Loucy (cell line): ENCODE data around the gene LRRFIP1.

Experiments
- H2AFZ ChIP-seq: fragments of 200-600 bp; sonication (generic); 2 replicates; pipeline ENCODE4 v1.6.0; 2016; ENCODE audit warnings: antibody characterized with exemption, mild to moderate bottlenecking, low read length, moderate library complexity
- H3F3A ChIP-seq: fragments of 200-600 bp; 2 replicates; pipeline ENCODE4 v1.6.0; 2016; ENCODE audit warnings: antibody characterized with exemption, low read depth, mild to moderate bottlenecking
- H3K27me3 ChIP-seq: fragments of 200-600 bp; sonication (generic); 2 replicates; pipeline ENCODE4 v1.6.1; 2014; ENCODE audit warnings: low read length, mild to moderate bottlenecking; ENCODE audit not compliant: insufficient read depth, poor library complexity, severe bottlenecking
- H3K36me3 ChIP-seq: fragments of 200-600 bp; sonication (generic); 2 replicates; pipeline ENCODE4 v1.6.1; 2016; ENCODE audit warnings: low read length; ENCODE audit not compliant: insufficient read depth
- H3K4me1 ChIP-seq: fragments of 200-600 bp; sonication (generic); 2 replicates; pipeline ENCODE4 v1.5.1; 2014; ENCODE audit warnings: low read length, mild to moderate bottlenecking; ENCODE audit not compliant: insufficient read depth, poor library complexity, severe bottlenecking
- H3K4me2 ChIP-seq: fragments of 200-600 bp; sonication (generic); 2 replicates; pipeline ENCODE4 v1.6.0; 2014; ENCODE audit warnings: antibody characterized with exemption, low read length, low read depth, mild to moderate bottlenecking; ENCODE audit not compliant: poor library complexity, severe bottlenecking
- H3K4me3 ChIP-seq: fragments of 200-600 bp; sonication (generic); 2 replicates; pipeline ENCODE4 v1.5.1; 2014; ENCODE audit warnings: low read length, mild to moderate bottlenecking, mixed read lengths; ENCODE audit not compliant: poor library complexity, severe bottlenecking
- H3K79me2 ChIP-seq: fragments of 200-600 bp; sonication (generic); 2 replicates; pipeline ENCODE4 v1.6.1; 2014; ENCODE audit warnings: low read length; ENCODE audit not compliant: insufficient read depth
- H3K9ac ChIP-seq: fragments of 200-600 bp; sonication (generic); 2 replicates; pipeline ENCODE4 v1.6.0; 2014; ENCODE audit warnings: mild to moderate bottlenecking, low read depth, low read length, moderate library complexity; ENCODE audit not compliant: poor library complexity, severe bottlenecking
- H3K9me2 ChIP-seq: fragments of 200-600 bp; sonication (generic); replicated peaks from 2 replicates; pipeline ENCODE4 v1.6.1; 2016; ENCODE audit warnings: low read depth, low read length, mixed read lengths
- H3K9me3 ChIP-seq: fragments of 200-600 bp; sonication (generic); 2 replicates; pipeline ENCODE4 v1.6.1; 2014; ENCODE audit warnings: mild to moderate bottlenecking, antibody characterized with exemption, low read length, low read depth; ENCODE audit not compliant: insufficient read depth
- H4K20me1 ChIP-seq: fragments of 200-600 bp; sonication (generic); 2 replicates; pipeline ENCODE4 v1.6.0; 2014; ENCODE audit warnings: antibody characterized with exemption, low read length, mild to moderate bottlenecking; ENCODE audit not compliant: insufficient read depth, poor library complexity, severe bottlenecking
- EZH2phosphoT487 ChIP-seq: fragments of 200-600 bp; IDR thresholded peaks from 2 replicates; pipeline ENCODE4 v1.6.1; 2018; ENCODE audit warnings: antibody characterized with exemption, mild to moderate bottlenecking, moderate library complexity, borderline replicate concordance
- TF ChIP-seq, protein P1 (sequence below): fragments of 200-600 bp; sonication (generic); conservative IDR thresholded peaks from 2 replicates; pipeline ENCODE4 v1.5.1; 2014; ENCODE audit warnings: mild to moderate bottlenecking, antibody characterized with exemption, low read length

The LRRFIP1 gene

DNA sequence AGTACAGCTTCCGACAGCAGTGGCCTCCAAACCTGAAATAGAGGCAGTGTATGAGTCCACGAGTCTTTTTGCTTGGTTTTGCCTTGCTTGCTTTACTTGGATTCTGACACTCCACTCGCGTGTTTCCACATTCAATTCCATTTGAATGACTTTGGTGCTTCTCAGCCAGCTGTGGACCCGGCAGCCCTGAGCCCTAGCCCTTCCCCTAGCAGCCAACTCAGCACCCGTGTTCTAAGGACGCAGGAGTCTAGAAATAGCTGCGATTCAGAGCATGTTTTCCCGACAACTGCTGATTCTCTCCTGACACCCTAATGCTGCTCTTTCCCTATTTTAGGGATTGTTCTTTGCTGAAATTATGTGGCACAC lies 20.6 kb downstream of the LRRFIP1 start:
- H3K27me3 ChIP-seq, result peaks cover 3% of the 10 kb centered on the region
- H2AFZ ChIP-seq, result no peak overlapping the region
- no peaks in the 10 kb centered on the region; the same call in 1 of the 2 replicates for H3K9me3 ChIP-seq
- no peaks in the 10 kb centered on the region for H3K9me2 ChIP-seq
- TF ChIP-seq EZH2phosphoT487, result no peak
- TF ChIP-seq, protein P1, sequence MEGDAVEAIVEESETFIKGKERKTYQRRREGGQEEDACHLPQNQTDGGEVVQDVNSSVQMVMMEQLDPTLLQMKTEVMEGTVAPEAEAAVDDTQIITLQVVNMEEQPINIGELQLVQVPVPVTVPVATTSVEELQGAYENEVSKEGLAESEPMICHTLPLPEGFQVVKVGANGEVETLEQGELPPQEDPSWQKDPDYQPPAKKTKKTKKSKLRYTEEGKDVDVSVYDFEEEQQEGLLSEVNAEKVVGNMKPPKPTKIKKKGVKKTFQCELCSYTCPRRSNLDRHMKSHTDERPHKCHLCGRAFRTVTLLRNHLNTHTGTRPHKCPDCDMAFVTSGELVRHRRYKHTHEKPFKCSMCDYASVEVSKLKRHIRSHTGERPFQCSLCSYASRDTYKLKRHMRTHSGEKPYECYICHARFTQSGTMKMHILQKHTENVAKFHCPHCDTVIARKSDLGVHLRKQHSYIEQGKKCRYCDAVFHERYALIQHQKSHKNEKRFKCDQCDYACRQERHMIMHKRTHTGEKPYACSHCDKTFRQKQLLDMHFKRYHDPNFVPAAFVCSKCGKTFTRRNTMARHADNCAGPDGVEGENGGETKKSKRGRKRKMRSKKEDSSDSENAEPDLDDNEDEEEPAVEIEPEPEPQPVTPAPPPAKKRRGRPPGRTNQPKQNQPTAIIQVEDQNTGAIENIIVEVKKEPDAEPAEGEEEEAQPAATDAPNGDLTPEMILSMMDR, result no peak
- H3K79me2 ChIP-seq, result no peaks in the 10 kb centered on the region
- no peak overlapping the region for H3K9ac ChIP-seq
- H4K20me1 ChIP-seq, result no peaks in the 10 kb centered on the region
- H3K4me1 ChIP-seq, result no peaks in the 10 kb centered on the region
- H3K4me3 ChIP-seq, result no peak overlapping the region
- H3F3A ChIP-seq, result no peaks in the 10 kb centered on the region
- H3K36me3 ChIP-seq, result no peaks in the 10 kb centered on the region
- H3K4me2 ChIP-seq, result no peak overlapping the region

DNA sequence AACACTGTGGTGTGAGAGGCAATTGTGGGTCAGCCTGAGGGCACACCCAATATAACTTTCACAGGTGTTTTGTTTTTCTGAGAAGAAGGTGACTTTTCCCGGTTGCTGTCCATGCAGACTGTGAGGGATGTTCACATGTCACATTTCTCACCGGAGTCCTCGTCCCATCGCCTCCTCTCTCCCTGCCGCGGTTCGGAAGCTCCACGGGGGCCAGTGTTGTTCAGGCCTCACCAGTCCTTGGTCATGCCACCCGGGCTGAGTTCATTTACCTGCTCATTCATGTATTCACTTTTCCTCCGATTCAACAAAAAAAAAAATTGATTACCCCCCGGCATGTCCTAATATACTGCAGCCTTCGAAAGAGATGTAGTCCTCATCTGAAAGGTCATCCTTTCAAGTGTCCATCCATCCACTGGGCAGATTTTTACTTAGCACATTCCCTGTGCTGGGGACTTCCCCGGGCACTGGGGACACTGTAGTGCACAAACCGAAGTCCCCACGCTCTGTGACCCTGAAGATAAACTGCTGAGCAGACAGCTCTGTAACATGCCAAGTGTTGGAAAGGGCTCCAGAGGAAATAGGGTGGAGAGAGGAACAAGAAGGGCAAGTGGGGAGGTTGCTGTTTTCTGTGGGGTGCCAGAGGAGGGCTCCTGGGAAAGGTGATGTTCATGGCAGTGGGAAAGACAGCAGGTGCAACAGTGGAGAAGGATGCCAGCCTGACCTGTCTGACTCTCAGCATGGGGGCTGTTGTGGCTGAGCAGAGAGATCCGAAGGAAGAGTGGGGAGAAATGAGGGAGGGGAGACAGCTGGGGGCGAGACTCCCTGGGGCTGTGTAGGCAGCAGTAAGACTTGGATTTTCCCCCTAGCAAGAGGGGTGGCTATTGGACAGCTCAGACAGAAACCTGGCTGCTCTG lies 22.4 kb downstream of the LRRFIP1 start:
- no peaks in the 10 kb centered on the region for H3K79me2 ChIP-seq
- no peak overlapping the region for H2AFZ ChIP-seq
- H3K9me2 ChIP-seq, result no peaks in the 10 kb centered on the region
- TF ChIP-seq EZH2phosphoT487, result no peak
- TF ChIP-seq, protein P1, result no peak
- H3K27me3 ChIP-seq, result peaks cover 3% of the 10 kb centered on the region
- no peaks in the 10 kb centered on the region for H4K20me1 ChIP-seq
- H3K4me1 ChIP-seq, result no peaks in the 10 kb centered on the region
- H3K4me2 ChIP-seq, result no peak overlapping the region
- H3K9me3 ChIP-seq, result no peaks in the 10 kb centered on the region; the same call in 1 of the 2 replicates
- H3F3A ChIP-seq, result no peaks in the 10 kb centered on the region
- H3K4me3 ChIP-seq, result no peak overlapping the region
- H3K9ac ChIP-seq, result no peak overlapping the region
- no peaks in the 10 kb centered on the region for H3K36me3 ChIP-seq

DNA sequence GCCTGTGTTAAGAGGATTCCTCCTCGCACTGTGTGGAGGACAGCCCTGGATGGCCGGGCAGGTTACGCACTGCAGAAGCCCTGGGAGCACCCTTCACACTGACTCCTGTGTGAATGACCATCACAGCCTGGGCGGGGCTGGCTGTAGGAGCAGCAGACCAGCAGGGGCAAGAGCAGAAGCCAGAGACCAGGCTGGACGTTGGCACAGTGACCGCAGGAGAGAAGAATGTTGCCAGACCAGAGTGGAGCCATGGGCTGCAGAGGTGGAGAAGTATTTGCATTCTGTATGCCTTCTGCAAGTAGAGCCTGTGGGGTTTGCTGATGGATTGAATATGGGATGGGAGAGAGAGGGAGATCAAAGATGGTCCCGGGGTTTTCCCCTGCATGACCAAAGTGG lies 23.1 kb downstream of the LRRFIP1 start:
- H3K9me2 ChIP-seq, result no peaks in the 10 kb centered on the region
- no peaks in the 10 kb centered on the region; the same call in 1 of the 2 replicates for H3K9me3 ChIP-seq
- H3K27me3 ChIP-seq, result peaks cover 3% of the 10 kb centered on the region
- no peak overlapping the region for H3K4me2 ChIP-seq
- H3K9ac ChIP-seq, result no peak overlapping the region
- no peak for TF ChIP-seq EZH2phosphoT487
- TF ChIP-seq, protein P1, result no peak
- H3F3A ChIP-seq, result no peaks in the 10 kb centered on the region
- H2AFZ ChIP-seq, result no peak overlapping the region
- no peaks in the 10 kb centered on the region for H3K36me3 ChIP-seq
- H3K4me3 ChIP-seq, result no peak overlapping the region
- H4K20me1 ChIP-seq, result no peaks in the 10 kb centered on the region
- no peaks in the 10 kb centered on the region for H3K4me1 ChIP-seq
- no peaks in the 10 kb centered on the region for H3K79me2 ChIP-seq
